Measurements from ENCODE around the gene EIF2S2.

DNA sequence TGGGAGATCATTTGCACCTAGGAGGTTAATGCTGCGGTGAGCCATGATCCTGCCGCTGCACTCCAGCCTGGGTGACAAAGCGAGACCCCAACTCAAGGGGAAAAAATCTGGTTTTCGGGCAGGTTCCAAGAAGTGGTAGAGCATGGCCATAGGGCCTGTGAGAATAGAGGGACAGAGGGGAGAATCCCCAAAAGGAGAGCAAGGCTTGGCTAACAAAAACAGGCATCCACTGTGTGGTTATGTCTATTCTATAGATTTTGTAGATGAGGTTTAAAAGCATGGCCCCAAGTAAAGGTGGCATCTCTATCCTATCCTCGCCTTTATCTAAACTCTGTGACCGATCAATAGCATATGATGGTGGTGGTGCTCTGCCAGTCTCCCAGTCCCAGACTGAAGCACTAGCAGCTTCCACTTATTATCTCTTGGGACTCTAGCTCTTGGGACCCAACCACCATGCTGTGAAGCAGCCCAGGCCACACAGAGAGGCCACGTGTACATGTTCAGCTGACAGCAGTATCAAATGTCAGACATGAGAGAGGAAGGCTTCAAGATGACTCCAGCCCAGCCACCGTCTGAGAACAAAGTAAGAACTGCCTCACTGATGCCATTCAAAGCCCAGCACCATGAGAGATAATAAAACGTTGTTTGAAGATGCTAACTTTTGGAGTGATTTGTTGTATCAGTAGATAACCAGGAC is 27.7 kb downstream of the EIF2S2 start:
- TF ChIP-seq, protein P1, sequence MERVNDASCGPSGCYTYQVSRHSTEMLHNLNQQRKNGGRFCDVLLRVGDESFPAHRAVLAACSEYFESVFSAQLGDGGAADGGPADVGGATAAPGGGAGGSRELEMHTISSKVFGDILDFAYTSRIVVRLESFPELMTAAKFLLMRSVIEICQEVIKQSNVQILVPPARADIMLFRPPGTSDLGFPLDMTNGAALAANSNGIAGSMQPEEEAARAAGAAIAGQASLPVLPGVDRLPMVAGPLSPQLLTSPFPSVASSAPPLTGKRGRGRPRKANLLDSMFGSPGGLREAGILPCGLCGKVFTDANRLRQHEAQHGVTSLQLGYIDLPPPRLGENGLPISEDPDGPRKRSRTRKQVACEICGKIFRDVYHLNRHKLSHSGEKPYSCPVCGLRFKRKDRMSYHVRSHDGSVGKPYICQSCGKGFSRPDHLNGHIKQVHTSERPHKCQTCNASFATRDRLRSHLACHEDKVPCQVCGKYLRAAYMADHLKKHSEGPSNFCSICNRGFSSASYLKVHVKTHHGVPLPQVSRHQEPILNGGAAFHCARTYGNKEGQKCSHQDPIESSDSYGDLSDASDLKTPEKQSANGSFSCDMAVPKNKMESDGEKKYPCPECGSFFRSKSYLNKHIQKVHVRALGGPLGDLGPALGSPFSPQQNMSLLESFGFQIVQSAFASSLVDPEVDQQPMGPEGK (CRISPR knock-in tag; IDR thresholded peaks at IDR 0.05; ENCODE audit: borderline replicate concordance): no peak
- no peak for TF ChIP-seq ISL1 (CRISPR knock-in tag; IDR thresholded peaks at IDR 0.05)
- TF ChIP-seq ZFP3 (CRISPR knock-in tag; IDR thresholded peaks at IDR 0.05): no peak
- TF ChIP-seq ZNF70 (CRISPR knock-in tag; IDR thresholded peaks at IDR 0.05): no peak
- TF ChIP-seq ZNF565 (CRISPR knock-in tag; conservative IDR thresholded peaks at IDR 0.05; ENCODE audit: low read depth): no peak
- TF ChIP-seq TOX (CRISPR knock-in tag; IDR thresholded peaks at IDR 0.05; ENCODE audit: borderline replicate concordance): no peak
- no peak for TF ChIP-seq ZFP30 (CRISPR knock-in tag; IDR thresholded peaks at IDR 0.05)
- TF ChIP-seq ESRRG (CRISPR knock-in tag; IDR thresholded peaks at IDR 0.05): no peak
- no peak for TF ChIP-seq BACH2 (CRISPR knock-in tag; IDR thresholded peaks at IDR 0.05; ENCODE audit: borderline replicate concordance)
- TF ChIP-seq ARNTL (CRISPR knock-in tag; IDR thresholded peaks at IDR 0.05; ENCODE audit: borderline replicate concordance, low read depth): no peak
- TF ChIP-seq, protein P2, sequence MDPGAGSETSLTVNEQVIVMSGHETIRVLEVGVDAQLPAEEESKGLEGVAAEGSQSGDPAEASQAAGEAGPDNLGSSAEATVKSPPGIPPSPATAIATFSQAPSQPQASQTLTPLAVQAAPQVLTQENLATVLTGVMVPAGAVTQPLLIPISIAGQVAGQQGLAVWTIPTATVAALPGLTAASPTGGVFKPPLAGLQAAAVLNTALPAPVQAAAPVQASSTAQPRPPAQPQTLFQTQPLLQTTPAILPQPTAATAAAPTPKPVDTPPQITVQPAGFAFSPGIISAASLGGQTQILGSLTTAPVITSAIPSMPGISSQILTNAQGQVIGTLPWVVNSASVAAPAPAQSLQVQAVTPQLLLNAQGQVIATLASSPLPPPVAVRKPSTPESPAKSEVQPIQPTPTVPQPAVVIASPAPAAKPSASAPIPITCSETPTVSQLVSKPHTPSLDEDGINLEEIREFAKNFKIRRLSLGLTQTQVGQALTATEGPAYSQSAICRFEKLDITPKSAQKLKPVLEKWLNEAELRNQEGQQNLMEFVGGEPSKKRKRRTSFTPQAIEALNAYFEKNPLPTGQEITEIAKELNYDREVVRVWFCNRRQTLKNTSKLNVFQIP (CRISPR knock-in tag; IDR thresholded peaks at IDR 0.05; ENCODE audit: borderline replicate concordance, low read depth): no peak

Data from SK-N-SH treated with all-trans-retinoic acid at 6 μM for 48 hours (cell line).